Activated CD8-positive, alpha-beta memory T cell treated with anti-CD3 and anti-CD28 coated beads, Interleukin-2, amount 50 U/mL, for 1 hour (primary cell): ENCODE measurements around the gene ARHGAP32.

Experiments used
- DNase-seq: peaks from one replicate; pipeline ENCODE4 v3.0.0-alpha.2; 2020; ENCODE audit errors: extremely low read depth

ARHGAP32 gene

DNA sequence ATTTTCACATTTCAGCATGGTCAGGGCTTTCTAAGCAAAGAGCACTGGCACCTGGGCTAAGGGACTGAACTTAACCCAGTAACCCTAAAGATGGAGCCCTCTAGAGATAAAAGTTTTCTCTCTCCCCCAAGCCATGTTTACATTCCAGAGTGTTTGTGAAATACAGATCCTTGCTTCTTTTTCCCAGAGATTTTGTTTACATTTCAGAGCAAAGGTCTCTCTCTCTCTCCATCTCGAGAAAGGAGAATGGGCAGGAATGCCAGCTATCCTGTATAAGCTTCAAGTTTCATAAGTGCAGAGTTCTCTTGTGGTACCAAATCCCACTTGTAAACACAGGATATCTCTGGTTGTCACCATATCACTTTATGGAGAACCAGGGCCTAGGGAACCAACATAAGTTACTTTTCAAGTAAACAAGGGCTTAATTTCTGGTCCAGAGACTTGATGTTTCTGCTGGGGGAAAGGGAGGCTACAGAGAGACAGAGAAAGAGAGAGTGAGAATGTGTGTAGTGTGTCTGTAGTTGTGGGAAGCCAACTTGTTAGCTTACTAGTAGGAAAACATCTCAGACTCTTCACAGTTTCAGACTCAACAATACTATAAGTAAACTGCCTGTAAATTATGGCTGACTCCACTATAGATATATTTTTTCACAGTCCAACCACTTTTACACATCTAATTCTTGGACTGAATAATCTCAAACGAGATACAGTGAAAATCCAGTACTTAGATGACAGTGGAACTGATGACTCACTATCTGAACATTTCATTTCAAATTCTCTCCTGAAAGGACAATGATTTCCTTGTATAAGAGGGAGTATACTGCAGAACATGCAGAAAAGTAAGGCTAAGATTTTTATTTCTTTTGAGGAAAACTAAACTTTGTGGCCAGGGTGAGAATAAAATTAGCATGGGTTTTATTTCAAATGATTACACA, 76.2 kb downstream of the ARHGAP32 start:
- DNase-seq: no peak

DNA sequence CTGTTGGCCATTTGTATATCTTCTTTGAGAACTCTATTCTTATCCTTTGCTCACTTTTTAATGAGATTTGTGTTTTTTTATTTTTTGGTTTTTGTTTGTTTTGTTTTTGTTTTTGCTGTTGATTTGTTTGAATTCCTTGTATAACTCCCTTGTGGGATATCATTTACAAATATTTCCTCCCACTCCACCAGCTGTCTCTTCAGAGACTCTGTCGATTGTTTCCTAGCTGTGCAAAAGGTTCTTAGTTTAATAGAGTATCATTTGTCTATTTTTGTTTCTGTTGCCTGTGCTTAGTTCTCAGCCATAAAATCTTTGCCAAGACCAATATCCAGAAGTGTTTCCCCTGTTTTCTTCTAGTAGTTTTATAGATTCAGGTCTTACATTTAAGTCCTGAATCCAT, 82.4 kb downstream of the ARHGAP32 start:
- no peak for DNase-seq

DNA sequence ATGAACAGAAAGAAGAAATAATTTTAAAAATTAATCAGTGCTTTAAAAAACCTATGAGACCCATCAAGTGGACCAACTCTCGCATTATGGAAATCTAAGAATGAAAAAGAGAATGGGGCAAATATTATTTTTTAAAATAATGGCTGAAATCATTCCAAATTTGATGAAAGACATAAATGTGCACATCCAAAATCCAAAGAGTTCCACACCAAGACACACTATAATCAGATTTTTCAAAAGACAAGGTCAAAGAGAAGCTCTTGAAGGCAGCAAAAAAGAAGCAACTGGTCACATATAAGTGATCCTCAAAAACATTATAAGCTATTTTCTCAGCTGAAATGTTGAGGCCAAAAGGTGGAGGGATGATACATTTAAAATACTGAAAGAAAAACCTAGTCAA, 85.3 kb downstream of the ARHGAP32 start:
- no peak for DNase-seq

DNA sequence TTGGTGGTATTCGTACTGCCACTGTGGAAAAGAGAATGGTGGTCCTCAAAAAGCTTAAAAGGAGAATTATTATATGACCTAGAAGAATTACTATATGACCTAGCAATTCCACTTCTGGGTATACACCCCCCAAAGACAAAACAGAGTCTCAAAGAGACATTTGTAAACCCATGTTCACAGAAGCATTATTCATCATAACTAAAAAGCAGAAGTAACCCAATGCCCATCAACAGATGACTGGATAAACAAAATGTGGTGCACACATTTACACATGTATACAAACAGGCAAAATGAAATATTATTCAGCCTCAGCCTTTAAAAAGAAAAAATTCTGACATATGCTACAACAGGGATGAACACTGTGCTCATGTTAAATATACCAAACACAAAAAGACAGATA, 89.4 kb downstream of the ARHGAP32 start:
- no peak for DNase-seq

DNA sequence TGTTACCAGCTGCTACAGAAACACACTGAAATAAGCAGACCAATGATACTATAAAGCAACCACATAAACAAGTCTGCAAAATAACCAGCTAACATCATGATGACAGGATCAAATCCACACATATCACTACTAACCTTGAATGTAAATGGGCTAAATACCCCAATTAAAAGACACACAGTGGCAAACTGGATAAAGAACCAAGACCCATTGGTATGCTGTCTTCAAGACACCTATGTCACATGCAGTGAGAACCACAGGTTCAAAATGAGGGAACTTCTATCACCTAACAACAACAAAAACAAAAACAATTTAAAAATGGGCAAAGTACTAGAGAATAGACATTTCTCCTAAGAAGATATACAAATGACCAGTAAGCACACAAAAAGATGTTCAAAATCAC, 89.9 kb downstream of the ARHGAP32 start:
- DNase-seq: no peak

DNA sequence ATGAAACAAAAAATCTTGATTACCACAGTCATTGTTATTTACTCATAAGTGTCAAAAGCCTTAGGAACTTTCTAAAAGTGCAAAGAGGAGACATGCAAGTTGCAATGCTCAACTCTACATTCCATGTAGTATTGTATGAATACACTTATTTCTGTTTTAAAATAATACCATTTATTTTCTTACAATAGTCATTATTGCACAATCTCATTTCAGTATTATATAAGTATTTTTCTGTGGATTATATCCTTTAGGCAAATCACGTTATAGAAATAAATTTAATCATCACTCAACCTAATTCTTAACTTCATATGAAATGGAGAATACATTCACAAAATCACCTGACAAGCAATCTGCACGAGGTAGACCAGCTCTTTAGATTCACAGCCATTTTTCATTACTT, 98.8 kb downstream of the ARHGAP32 start:
- DNase-seq: no peak

DNA sequence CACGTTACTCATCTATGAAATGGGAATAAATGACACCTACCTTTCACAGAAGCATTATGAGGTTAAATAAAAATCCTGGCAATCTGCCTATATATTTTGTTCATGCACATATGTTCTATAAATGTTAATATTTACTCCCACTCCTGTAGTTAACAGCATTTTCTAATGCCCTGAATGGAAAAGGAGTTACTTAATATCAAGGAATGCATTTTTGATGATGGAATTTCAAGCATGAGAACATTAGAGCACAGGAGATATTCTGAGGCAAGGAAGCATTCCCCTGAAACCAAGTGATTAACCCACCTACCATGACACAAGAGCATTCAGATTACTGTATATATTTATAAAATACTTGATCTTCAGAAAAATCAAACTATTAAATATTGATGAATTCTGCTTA, 102.1 kb downstream of the ARHGAP32 start:
- no peak for DNase-seq

DNA sequence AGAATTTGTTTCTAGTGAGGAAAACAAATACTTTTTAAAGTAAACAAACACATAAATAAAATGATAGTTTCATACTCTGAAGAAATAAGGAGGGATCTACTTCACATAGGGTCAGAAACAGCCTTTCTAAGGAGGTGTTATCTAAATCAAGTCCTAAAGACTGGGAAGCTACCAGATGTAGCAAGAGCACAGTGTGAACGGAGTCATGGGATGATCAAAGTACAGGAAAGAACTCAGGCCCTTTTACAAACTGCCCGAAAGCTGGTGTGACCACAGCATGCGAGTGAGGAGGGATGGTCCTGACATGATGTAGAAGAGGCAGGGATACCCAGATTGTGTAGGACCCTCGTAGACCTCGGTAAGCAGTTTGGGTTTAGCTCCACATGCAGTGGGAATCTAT, 102.8 kb downstream of the ARHGAP32 start:
- no peak for DNase-seq

DNA sequence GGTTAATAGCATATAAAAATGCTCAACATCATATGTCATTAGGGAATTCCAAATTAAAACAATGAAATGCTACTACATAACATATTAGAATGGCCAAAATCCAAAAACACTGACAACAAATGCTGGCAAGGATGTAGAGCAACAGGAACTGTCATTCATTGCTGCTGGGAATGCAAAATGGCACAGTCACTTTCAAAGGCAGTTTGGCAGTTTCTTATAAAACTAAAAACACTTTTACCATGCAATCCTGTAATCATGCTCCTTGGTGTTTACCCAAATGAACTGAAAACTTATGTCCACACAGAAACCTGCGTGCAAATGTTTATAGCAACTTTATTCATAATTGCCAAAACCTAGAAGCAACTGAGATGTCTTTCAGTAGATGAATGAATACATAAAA, 105.1 kb downstream of the ARHGAP32 start:
- no peak for DNase-seq

DNA sequence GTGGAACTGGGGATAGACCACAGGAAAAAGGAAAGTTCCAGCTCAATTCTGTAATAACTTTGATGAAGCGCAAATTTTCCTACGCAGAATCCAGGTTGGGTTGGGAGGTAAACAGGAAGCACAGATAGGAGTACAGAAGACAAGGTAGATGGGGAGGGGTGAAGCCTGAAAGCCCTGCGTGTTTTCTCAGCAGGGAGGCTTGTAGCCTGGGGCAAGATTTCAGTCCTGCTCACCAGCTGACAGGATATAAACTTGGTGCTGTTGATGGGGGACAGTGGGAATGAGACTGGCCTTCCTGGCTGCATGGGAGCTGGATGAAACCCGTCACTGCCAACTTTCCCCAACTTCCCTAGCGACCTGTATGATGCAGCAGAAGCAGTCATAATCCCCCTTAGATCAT, 114.9 kb downstream of the ARHGAP32 start:
- DNase-seq: no peak

DNA sequence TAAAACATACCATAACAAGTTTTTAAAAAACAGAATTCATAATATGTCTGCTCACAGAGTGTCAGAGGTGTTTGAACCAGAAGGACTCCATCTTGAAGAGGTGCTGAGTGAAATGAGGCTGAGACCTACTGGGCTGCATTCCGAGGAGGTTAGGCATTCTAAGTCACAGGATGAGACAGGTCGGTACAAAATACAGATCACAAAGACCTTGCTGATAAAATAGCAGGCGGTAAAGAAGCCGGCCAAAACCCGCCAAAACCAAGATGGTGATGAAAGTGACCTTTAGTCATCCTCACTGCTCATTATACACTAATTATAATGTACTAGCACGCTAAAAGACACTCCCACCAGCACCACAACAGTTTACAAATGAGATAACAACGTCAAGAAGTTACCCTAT, 116.4 kb downstream of the ARHGAP32 start:
- DNase-seq: no peak

DNA sequence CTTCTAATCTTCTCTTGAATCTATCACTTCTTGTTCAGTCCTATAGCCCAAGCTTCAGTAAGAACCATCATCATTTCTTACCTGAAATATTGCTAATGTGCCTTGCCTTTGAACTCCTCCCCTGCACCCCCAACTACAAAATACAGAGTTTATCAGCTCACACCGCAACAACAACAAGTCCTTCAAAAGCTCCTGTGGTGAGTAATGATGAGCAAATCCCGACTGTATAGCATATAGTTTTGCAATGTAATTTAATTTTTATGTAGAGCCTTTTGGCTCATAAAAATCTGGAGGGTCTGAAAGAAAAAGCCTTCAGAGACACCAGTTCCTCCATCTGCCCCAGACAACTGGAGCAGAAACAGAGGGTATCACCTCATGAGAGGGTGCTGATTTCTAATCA, 124.7 kb downstream of the ARHGAP32 start:
- no peak for DNase-seq

DNA sequence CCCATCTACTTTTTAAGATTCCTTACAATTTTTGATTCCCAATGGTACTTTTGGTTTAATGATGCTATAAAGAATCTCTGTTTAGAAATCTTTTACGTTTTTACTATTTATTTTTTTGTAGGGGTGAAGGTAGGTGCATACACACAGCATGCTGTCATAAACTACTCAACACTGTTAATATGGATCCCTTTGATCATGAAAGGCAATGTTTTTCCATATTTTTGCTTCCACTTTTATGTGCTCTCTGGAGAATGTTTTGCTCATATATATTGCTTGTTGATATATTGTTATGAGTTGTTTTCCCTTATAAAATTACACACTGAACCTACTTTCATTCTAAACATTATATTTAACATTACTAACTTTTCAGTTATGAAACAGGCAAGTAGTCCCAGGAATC, 125.9 kb downstream of the ARHGAP32 start:
- no peak for DNase-seq

DNA sequence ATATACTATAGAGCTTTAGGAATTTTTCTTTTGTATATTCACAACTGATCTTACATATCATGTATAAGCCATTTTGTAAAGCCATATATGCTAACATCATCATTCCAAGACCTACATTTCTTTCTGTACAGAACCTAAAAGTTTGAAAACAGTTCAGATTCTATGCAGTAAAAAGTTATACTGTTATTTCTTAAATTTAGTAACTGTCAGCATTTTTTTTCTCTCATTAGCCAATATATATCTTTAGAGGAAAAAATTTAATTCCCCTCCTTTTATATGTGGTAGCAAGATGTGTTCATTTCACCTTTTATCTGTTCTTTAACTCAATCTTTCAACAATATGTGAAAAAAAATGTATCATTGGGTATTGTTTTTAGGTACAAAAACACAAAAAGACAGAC, 129.0 kb downstream of the ARHGAP32 start:
- no peak for DNase-seq

DNA sequence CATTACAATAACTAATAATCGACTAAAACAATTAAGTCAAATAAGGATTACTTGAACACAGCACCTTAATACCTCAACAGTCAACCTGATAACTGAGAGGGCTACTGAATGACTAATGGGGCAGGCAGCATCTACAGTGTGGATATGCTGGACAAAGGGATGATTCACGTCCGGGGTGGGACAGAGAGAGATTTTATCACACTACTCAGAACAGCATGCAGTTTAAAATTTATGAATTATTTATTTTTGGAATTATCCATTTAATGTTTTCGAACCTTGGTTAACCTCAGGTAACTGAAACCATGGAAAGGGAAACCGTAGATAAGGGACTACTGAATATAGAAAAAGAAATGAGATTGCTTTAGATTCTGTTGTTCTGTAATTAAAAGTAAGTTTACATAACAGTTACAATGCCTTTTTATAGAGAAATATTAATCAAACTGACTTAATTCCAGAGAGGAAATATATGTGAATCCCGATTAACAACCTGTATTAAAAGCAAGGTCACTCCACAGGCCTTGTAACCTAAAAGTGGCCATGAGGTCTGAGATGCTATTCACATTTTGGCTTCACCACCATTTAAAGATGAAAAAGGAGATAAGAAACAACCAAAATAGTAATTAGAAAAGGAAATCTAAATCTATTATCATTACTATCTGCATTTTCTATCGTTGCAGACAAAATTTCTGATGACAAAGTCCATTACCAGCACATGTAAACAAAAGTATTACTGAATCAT, 130.5 kb downstream of the ARHGAP32 start:
- DNase-seq: no peak

DNA sequence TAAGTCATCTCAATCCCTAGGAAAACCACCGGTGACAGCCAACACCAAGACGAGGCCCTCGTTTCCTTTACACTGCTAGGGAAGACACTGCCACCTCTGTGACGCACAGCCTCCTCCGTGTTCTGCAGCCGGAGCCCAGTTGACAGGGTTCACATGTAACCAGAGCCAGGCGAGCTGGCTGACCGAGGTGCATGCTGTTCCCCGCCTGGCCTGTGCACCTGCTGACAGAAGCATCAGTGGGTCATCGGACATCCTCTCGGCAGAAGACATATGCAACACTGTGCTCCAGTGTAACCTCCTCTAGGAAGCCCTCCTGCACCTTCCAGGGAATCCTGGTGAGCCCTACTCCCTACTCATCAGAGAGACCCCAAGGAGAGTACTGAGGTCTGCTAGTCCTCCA, 135.2 kb downstream of the ARHGAP32 start:
- DNase-seq: no peak

DNA sequence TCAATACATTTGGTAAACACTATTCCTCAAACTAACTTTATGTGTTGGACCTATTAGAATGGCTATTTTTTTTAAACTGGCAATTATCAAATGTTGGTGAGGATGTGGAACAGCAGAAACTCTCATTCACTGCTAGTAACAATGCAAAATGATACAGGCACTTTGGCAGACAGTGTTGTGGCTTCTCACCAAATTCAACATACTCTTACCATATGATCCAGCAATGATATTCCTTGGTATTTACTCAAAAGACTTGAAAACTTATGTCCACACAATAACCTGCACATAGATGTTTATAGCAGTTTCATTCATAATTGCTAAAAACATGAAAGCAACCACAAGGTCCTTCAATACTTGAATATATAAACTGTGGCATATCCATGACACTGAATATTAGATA, 136.9 kb downstream of the ARHGAP32 start:
- DNase-seq: no peak

DNA sequence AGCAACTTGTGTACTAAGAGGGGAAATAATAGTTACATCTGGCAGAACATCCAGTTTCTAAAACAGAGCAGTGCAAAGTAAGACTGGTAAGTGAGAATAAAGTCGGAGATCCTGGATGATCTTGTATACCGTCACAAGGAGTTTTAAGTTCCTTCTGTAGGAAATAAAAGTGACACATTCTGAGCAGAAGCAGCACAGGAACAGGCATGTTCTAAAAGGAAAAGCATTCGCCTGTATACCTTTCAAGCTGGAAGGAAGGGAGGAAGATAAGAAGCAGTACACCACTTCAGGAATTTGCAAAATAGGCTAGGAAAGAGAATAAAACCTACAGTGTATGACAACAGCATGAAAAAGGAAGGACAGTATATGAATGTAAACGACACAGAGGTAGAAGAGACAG, 143.2 kb downstream of the ARHGAP32 start:
- DNase-seq: no peak

DNA sequence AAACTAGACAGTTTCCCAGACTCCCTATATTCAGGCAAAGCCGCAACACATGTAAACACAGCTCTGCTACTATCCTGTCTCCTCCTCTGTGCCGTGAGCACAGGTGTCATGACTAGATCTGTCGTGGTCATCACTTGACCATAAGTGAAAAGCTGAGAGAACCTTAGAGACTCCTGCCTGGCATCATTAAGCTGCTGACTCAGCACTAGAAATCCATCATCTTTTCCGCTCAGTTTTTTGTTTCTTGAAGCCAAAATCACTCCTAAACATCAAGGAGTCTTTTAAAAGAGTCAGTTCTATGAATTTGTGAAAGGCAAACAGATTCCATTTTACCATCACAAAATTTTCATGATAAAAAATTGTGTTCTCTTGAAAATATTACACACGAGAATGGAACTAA, 147.0 kb downstream of the ARHGAP32 start:
- DNase-seq: no peak

DNA sequence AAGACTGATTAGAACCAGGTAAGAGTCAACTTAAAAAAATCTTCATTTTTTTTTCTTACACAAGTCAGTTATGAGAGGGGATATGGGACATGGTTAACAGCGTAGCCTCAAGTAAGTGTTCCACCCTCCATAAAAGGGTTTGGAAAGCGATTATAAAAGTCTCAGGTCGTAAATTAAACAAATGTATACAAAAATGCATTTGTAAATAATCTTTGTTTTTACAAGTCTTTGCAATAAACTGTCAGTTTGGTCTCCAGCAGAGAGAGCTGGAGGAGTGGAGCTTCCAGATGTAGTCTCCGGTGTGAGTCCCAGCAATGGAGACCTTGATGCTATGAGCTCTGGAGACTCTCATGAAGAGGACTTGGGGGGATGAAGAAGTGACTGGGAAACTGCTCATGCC, 149.6 kb downstream of the ARHGAP32 start:
- no peak for DNase-seq

DNA sequence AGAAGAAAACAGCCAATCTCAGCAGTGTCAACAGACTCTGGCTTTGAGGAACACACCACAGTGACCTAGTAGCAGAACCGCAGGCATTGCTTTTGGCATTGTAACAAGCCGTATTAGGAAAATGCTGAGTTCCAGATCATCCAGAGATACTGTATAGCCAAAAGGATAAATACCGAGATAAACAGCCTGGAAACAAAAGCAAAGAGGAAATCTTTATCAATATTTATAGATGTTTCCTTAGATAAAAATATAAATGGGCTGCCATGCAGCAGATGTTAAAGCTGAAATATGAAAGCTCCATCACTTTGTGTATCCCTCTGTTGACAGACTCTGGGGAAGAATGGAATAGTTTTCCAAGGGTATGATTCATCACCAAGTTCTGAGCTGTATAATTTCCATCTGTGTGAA, 150.5 kb downstream of the ARHGAP32 start:
- DNase-seq: no peak

DNA sequence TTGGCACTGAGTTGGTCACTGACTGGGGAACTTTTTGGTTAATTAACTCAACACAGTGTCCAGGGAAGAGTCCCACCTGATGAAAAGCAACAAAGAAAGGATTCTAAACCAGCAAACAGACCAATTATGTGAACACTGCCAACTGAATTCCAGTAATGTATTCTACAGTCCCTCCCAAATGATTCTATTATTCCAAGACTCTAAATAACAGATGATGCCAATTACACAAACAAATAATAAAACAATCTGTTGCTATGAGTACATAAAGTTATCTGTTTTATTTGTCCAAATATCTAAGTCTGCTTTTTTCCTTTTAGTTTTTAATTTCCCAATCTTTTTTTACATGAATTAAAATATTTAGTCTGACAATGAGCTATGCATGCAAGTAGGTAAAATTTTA, 151.2 kb downstream of the ARHGAP32 start:
- no peak for DNase-seq

DNA sequence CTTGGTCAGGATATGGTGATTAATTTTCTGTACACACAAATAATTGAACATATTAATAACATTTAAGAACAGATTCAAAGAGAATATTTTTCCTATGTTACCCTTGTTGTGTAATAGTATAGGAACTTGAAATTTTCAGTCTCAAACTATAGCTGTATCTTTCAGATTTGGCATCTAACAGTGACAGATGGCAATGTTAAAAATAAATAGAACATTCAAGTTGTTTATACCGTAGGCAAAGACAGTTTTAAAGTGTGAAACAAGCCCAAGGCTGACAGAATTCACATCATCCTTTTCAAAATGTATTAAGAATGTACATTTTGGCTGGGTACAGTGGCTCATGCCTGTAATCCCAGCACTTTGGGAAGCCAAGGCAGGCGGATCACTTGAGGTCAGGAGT, 156.9 kb downstream of the ARHGAP32 start:
- DNase-seq: no peak
